Activated CD8-positive, alpha-beta memory T cell treated with anti-CD3 and anti-CD28 coated beads for 36 hours (primary cell): ENCODE measurements around the gene BAZ2B. TPM values are rescaled to one million over a fixed set of nuclear protein-coding genes. Genes with fewer than 3 reads are reported as not detected.
"Not testable (repeated sequence)": the region's sequence is repeated elsewhere in the genome, so short reads cannot be mapped to it uniquely, and the experiment has no call there.

Experiments used
- CTCF ChIA-PET: fragments of 350-600 bp; sonication (Branson Sonifier 250); formaldehyde crosslinking; loops from one replicate; lab custom pipeline; 2021; ENCODE audit warnings: antibody characterized with exemption; lab: Charles Lee
- POLR2A ChIA-PET: fragments of 350-600 bp; sonication (Branson Sonifier 250); formaldehyde crosslinking; loops from one replicate; lab custom pipeline; 2021; ENCODE audit warnings: antibody characterized with exemption; lab: Charles Lee
- total RNA-seq, 2 experiments: library from RNA; stranded (reverse); gene quantifications; one replicate each; pipeline ENCODE4 v1.2.3, GENCODE V29; 2021

BAZ2B gene
- total RNA-seq, 2 experiments from 2014 or later, result 10.1 to 10.2 TPM

- ChIA-PET CTCF (no interaction called here), POLR2A (interaction anchor here (0.5 kb wide), 1 partner anchor 344 kb away, joined by 3 read pairs; no protein-coding TSS in a partner anchor)
Measured at GRCh38 chr2:159380685-159381239, 235.6 kb downstream of the BAZ2B start.

- CTCF ChIA-PET, result no interaction called here
- POLR2A ChIA-PET, result no interaction called here
Measured at GRCh38 chr2:159379181-159379580, 237.2 kb downstream of the BAZ2B start.

GRCh38 chr2:159375241-159375640, 241.1 kb downstream of the BAZ2B start:
- CTCF ChIA-PET, result no interaction called here
- POLR2A ChIA-PET, result no interaction called here

GRCh38 chr2:159371506-159371905, 244.8 kb downstream of the BAZ2B start:
- CTCF ChIA-PET, result no interaction called here

GRCh38 chr2:159366538-159366937, 249.8 kb downstream of the BAZ2B start:
- CTCF ChIA-PET, result no interaction called here
- POLR2A ChIA-PET, result no interaction called here

More at GRCh38 chr2:159371506-159371905, 244.8 kb downstream of the BAZ2B start:
- POLR2A ChIA-PET, result no interaction called here

- ChIA-PET POLR2A (no interaction called here), CTCF (no interaction called here)
Measured at GRCh38 chr2:159362816-159363251, 253.5 kb downstream of the BAZ2B start.

GRCh38 chr2:159362094-159362493, 254.3 kb downstream of the BAZ2B start:
- POLR2A ChIA-PET, result no interaction called here

GRCh38 chr2:159361603-159362002, 254.7 kb downstream of the BAZ2B start:
- CTCF ChIA-PET, POLR2A ChIA-PET: not testable (repeated sequence)

More at GRCh38 chr2:159362094-159362493, 254.3 kb downstream of the BAZ2B start:
- CTCF ChIA-PET, result no interaction called here

GRCh38 chr2:159356053-159356554, 260.2 kb downstream of the BAZ2B start:
- ChIA-PET CTCF (no interaction called here), POLR2A (no interaction called here)

- CTCF ChIA-PET, result no interaction called here
- POLR2A ChIA-PET, result no interaction called here
Measured at GRCh38 chr2:159351977-159352376, 264.4 kb downstream of the BAZ2B start.

- ChIA-PET POLR2A (no interaction called here), CTCF (no interaction called here)
Measured at GRCh38 chr2:159349674-159350299, 266.6 kb downstream of the BAZ2B start.

GRCh38 chr2:159326569-159327255, 289.6 kb downstream of the BAZ2B start:
- ChIA-PET POLR2A (no interaction called here), CTCF (no interaction called here)

GRCh38 chr2:159322419-159322818, 293.9 kb downstream of the BAZ2B start:
- CTCF ChIA-PET, result no interaction called here
- POLR2A ChIA-PET, result no interaction called here

- POLR2A ChIA-PET, result no interaction called here
- CTCF ChIA-PET, result interaction anchor here (0.8 kb wide), 1 partner anchor 311 kb away, joined by 4 read pairs; no protein-coding TSS in a partner anchor
Measured at GRCh38 chr2:159317392-159318088, 298.8 kb downstream of the BAZ2B start.

- POLR2A ChIA-PET, result no interaction called here
- CTCF ChIA-PET, result no interaction called here
Measured at GRCh38 chr2:159307942-159308341, 308.4 kb downstream of the BAZ2B start.

GRCh38 chr2:159300586-159300985, 315.8 kb downstream of the BAZ2B start:
- CTCF ChIA-PET, result no interaction called here
- POLR2A ChIA-PET, result no interaction called here

GRCh38 chr2:159298967-159299366, 317.4 kb downstream of the BAZ2B start:
- ChIA-PET CTCF (no interaction called here), POLR2A (no interaction called here)

- POLR2A ChIA-PET, result no interaction called here
Measured at GRCh38 chr2:159297042-159297707, 319.2 kb downstream of the BAZ2B start.

GRCh38 chr2:159292157-159292556, 324.2 kb downstream of the BAZ2B start:
- POLR2A ChIA-PET, result no interaction called here

More at GRCh38 chr2:159297042-159297707, 319.2 kb downstream of the BAZ2B start:
- CTCF ChIA-PET, result no interaction called here

More at GRCh38 chr2:159292157-159292556, 324.2 kb downstream of the BAZ2B start:
- CTCF ChIA-PET, result no interaction called here
